Keratinocyte (primary cell): ENCODE measurements around the gene ABLIM1. TPM values are rescaled to one million over a fixed set of nuclear protein-coding genes. Genes with fewer than 3 reads are reported as not detected.

Source experiments
- DNase-seq: peaks from one replicate; pipeline ENCODE4 v3.0.0-alpha.2; 2011; ENCODE audit warnings: low read depth, missing footprints, low spot score
- FAIRE-seq: peaks from 2 replicates; lab custom pipeline; 2011; peaks lifted over from hg19 to GRCh38; lab: Jason Lieb, UNC
- H2AFZ ChIP-seq: 2 replicates; pipeline ENCODE4 v1.6.0; 2012; ENCODE audit warnings: low read length, control low read depth, inconsistent platforms; ENCODE audit not compliant: control insufficient read depth
- H3K27ac ChIP-seq: 2 replicates; pipeline ENCODE4 v1.5.1; 2011; ENCODE audit warnings: low read length; ENCODE audit not compliant: control insufficient read depth, insufficient read depth
- H3K27me3 ChIP-seq: 3 replicates; pipeline ENCODE4 v1.6.0; 2011; ENCODE audit warnings: low read length; ENCODE audit not compliant: control insufficient read depth, insufficient read depth; ENCODE audit errors: extremely low read depth
- H3K36me3 ChIP-seq, 2 experiments: 2 replicates in 1 of 2; 3 replicates in 1 of 2; pipeline ENCODE4 v1.5.1; 2011; ENCODE audit warnings: low read length in 2 of 2, mild to moderate bottlenecking in 1 of 2; ENCODE audit not compliant: control insufficient read depth in 2 of 2, insufficient read depth in 2 of 2; ENCODE audit errors: extremely low read depth in 1 of 2
- H3K4me1 ChIP-seq: 3 replicates; pipeline ENCODE4 v1.5.1; 2011; ENCODE audit warnings: low read length; ENCODE audit not compliant: control insufficient read depth, insufficient read depth; ENCODE audit errors: extremely low read depth
- H3K4me2 ChIP-seq: 3 replicates; pipeline ENCODE4 v1.6.0; 2011; ENCODE audit warnings: low read depth, low read length; ENCODE audit not compliant: control insufficient read depth, insufficient read depth; ENCODE audit errors: extremely low read depth
- H3K4me3 ChIP-seq, 3 experiments: fragments of 200-600 bp in 1 of 3; sonication (generic) in 1 of 3; 2 replicates in 2 of 3; 3 replicates in 1 of 3; pipeline ENCODE4 v1.5.1; 2011 to 2016; ENCODE audit warnings: low read length in 3 of 3, mild to moderate bottlenecking in 3 of 3, control low read depth in 2 of 3, inconsistent platforms in 1 of 3, low read depth in 1 of 3, mixed read lengths in 1 of 3, mixed run types in 1 of 3, moderate library complexity in 1 of 3; ENCODE audit not compliant: control insufficient read depth in 2 of 3, insufficient read depth in 2 of 3; ENCODE audit errors: extremely low read depth in 1 of 3
- H3K79me2 ChIP-seq: 2 replicates; pipeline ENCODE4 v1.6.0; 2012; ENCODE audit warnings: low read length; ENCODE audit not compliant: control insufficient read depth, insufficient read depth
- H3K9ac ChIP-seq: 3 replicates; pipeline ENCODE4 v1.6.0; 2011; ENCODE audit warnings: low read length; ENCODE audit not compliant: control insufficient read depth, insufficient read depth; ENCODE audit errors: extremely low read depth
- H3K9me1 ChIP-seq: 3 replicates; pipeline ENCODE4 v1.6.0; 2011; ENCODE audit warnings: low read length; ENCODE audit not compliant: control insufficient read depth, insufficient read depth; ENCODE audit errors: extremely low read depth
- H3K9me3 ChIP-seq: 2 replicates; pipeline ENCODE4 v1.5.1; 2012; ENCODE audit warnings: low read depth, low read length; ENCODE audit not compliant: control insufficient read depth
- H4K20me1 ChIP-seq: 3 replicates; pipeline ENCODE4 v1.6.0; 2011; ENCODE audit warnings: low read length; ENCODE audit not compliant: control insufficient read depth, insufficient read depth; ENCODE audit errors: extremely low read depth
- EZH2 ChIP-seq: IDR thresholded peaks from one replicate; pipeline ENCODE4 v1.6.1; 2012; ENCODE audit warnings: inconsistent platforms, mild to moderate bottlenecking, low read length, moderate library complexity
- dilution Hi-C: fragments of 300-500 bp; cut with MboI; formaldehyde crosslinking; loops from one replicate; pipeline ENCODE4 v1.7.0; 2020; ENCODE audit warnings: low sequenced_read_pairs; ENCODE audit not compliant: extremely low pct_ligation_motif_present
- polyA plus RNA-seq, 5 experiments: library from polyadenylated mRNA; depleted of rRNA in 3 of 5; stranded (reverse) in 3 of 5; stranded (forward) in 1 of 5; unstranded in 1 of 5; fragments of >200 nt; gene quantifications; 1 replicate in 1 of 5; 2 replicates in 3 of 5; 3 replicates in 1 of 5; pipeline versions ENCODE4 v1.2.1 to v1.2.3, GENCODE V29; 2011 to 2012; ENCODE audit warnings: missing spikeins in 2 of 5, low read depth in 1 of 5, low replicate concordance in 1 of 5
- TF ChIP-seq, protein P1 (sequence below), 3 experiments: IDR thresholded peaks in 1 of 3; conservative IDR thresholded peaks in 1 of 3; optimal IDR thresholded peaks in 1 of 3; 2 replicates in 2 of 3; 3 replicates in 1 of 3; pipeline versions ENCODE3 to v1.5.1; 2011; ENCODE audit warnings: low read length in 3 of 3, mild to moderate bottlenecking in 3 of 3, moderate library complexity in 2 of 3, control low read depth in 1 of 3, inconsistent platforms in 1 of 3; ENCODE audit not compliant: insufficient read depth in 2 of 3; ENCODE audit errors: extremely low read depth in 1 of 3

Gene ABLIM1
- polyA plus RNA-seq, 1 donor (not counting 4 experiments of a cell fraction or from before 2014, with no cell fraction given), result 55.2 TPM

DNA sequence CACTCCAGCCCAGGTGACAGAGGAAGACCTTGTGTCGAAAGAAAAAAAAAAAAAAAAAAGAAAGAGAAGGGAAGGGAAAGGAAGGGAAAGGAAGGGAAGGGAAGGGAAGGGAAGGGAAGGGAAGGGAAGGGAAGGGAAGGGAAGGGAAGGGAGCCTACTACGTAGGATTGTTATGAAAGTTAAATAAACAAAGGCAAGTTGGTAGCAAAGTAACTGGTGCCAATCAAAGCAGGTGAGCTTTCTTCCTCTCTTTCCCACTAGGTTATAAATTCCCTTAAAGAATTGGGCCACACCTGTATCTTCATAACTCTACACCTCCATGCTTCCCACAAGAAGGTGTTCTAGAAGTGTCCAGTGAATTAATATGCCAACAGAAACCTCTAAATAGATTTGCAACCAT lies 157.4 kb downstream of the ABLIM1 start:
- Histone ChIP-seq H3K9me1 (no peaks in the 10 kb centered on the region), H3K27ac (peak overlapping the region; percentile 81), H3K4me3 (no peak overlapping the region), H3K9ac (no peak overlapping the region), H3K9me3 (no peaks in the 10 kb centered on the region), H3K27me3 (no peaks in the 10 kb centered on the region), H2AFZ (no peak overlapping the region), H4K20me1 (no peaks in the 10 kb centered on the region), H3K36me3 (peaks cover 0 to 2% of the 10 kb centered on the region in 2 experiments), H3K4me1 (peaks cover 31% of the 10 kb centered on the region), H3K79me2 (no peaks in the 10 kb centered on the region), H3K4me2 (no peak overlapping the region)
- TF ChIP-seq, protein P1, sequence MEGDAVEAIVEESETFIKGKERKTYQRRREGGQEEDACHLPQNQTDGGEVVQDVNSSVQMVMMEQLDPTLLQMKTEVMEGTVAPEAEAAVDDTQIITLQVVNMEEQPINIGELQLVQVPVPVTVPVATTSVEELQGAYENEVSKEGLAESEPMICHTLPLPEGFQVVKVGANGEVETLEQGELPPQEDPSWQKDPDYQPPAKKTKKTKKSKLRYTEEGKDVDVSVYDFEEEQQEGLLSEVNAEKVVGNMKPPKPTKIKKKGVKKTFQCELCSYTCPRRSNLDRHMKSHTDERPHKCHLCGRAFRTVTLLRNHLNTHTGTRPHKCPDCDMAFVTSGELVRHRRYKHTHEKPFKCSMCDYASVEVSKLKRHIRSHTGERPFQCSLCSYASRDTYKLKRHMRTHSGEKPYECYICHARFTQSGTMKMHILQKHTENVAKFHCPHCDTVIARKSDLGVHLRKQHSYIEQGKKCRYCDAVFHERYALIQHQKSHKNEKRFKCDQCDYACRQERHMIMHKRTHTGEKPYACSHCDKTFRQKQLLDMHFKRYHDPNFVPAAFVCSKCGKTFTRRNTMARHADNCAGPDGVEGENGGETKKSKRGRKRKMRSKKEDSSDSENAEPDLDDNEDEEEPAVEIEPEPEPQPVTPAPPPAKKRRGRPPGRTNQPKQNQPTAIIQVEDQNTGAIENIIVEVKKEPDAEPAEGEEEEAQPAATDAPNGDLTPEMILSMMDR (optimal IDR thresholded peaks at IDR 0.05 in 1 of 3, IDR thresholded peaks at IDR 0.05 in 1 of 3, conservative IDR thresholded peaks at IDR 0.05 in 1 of 3; ENCODE audit: extremely low read depth in 1 of 3, insufficient read depth in 2 of 3, low read length in 3 of 3), result no peak
- TF ChIP-seq EZH2, result no peak
- dilution Hi-C loops, result no loop called here
- DNase-seq, result no peak
- peak; percentile 13 for FAIRE-seq

DNA sequence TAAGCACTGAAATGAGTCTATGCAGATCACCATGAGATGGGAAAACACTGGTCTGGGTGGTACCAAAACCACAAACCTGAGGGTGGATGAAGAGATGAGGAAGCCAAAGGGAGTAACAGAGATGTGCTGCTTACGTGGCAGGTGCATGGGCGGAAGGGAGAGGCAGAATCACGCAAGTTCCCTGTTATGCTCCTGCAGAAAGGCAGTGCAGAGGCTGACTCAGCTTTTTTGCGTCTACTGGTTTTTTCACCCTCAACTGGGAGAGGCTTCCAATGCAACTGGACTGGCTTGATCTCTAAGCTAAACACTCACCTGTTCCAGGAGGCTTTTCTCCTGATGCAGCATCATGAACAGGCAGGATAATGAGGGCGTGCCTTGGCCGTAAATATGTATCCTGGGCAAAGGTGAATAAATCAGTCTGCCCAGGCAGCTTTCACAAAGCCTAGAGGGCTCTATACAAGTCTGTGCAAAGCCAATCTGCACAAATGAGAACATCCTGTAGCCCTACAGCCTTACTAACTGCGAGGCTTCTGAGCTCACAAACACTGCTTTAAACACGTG lies 158.4 kb downstream of the ABLIM1 start:
- dilution Hi-C loops, result no loop called here

More for the DNA sequence above, 158.4 kb downstream of the ABLIM1 start:
- Histone ChIP-seq H2AFZ (no peak overlapping the region), H3K9me3 (no peaks in the 10 kb centered on the region), H4K20me1 (no peaks in the 10 kb centered on the region), H3K79me2 (peaks cover 2% of the 10 kb centered on the region), H3K27me3 (no peaks in the 10 kb centered on the region), H3K9ac (peak overlapping the region; percentile 49), H3K4me3 (no peak overlapping the region), H3K36me3 (peaks cover 0 to 2% of the 10 kb centered on the region in 2 experiments), H3K9me1 (no peaks in the 10 kb centered on the region), H3K27ac (peak overlapping the region; percentile 81), H3K4me1 (peaks cover 22% of the 10 kb centered on the region), H3K4me2 (peak overlapping the region; percentile 47)
- DNase-seq (peak; percentile 95), FAIRE-seq (peak; percentile 96)
- no peak for TF ChIP-seq EZH2
- TF ChIP-seq, protein P1 (optimal IDR thresholded peaks at IDR 0.05 in 1 of 3, IDR thresholded peaks at IDR 0.05 in 1 of 3, conservative IDR thresholded peaks at IDR 0.05 in 1 of 3; ENCODE audit: extremely low read depth in 1 of 3, insufficient read depth in 2 of 3, low read length in 3 of 3), result no peak
